Caki2 (cell line): ENCODE measurements around the gene ITGAD. TPM values are rescaled to one million over a fixed set of nuclear protein-coding genes. Genes with fewer than 3 reads are reported as not detected.

Experiments
- DNase-seq: peaks from one replicate; pipeline ENCODE4 v3.0.0-alpha.2; 2015; ENCODE audit warnings: low read depth
- in situ Hi-C: cut with HindIII; loops from 2 replicates; pipeline ENCODE4 v1.10.0; 2016; ENCODE audit warnings: low sequenced_read_pairs, low pct_unique_long_range_greater_than_20kb, mixed read lengths
- total RNA-seq: library from RNA; depleted of rRNA; stranded (reverse); fragments of >200 nt; shearing (Covaris generic); gene quantifications from 2 replicates; pipeline ENCODE4 v1.2.3, GENCODE V29; 2014; ENCODE audit warnings: low replicate concordance; rRNA removed

The ITGAD gene
- not detected in 2 replicates for total RNA-seq

DNA sequence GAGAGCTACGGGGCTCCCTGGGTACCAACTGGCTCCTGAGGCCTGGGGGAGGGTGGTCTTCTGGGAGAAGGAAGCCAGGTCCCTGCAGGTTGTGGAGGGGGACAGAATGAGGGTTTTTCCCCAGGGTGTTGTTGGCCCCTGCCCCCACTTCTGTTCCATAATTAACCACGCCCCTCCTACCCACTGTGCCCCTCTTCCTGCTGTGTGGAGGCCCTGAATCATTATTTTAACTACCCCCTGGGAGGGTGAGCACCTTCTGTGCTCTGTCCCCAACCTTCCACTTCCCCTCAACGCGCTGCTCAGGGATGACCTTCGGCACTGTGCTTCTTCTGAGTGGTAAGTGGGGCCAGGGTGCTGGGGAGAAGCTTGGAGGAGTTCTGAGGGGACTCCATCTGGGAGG is at the start of gene ITGAD:
TSS of gene ITGAD (plus strand) at position 280 of the 400 bp plus-strand sequence. CDS start at position 306, 26 bp downstream.
- in situ Hi-C loops, result no loop called here
- no peak for DNase-seq

DNA sequence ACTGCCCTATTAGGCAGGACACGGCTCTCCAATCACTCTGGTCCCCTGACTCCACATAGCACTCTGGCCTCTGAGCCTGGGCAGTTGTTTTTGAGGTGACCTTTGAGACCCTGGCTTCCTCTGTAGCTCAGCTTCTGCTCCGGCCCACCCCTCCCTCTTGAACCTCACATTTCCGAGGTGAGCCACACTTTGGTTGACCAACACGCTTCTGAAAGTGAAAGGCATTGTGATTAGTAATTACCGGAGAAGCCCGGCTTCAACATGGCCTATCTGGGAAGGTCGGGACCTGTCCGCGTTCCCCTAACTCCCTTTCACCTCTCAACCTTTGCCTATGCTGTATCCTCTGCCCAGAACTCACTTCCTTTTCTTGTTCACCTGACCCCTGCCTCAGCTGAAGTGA is 48.4 kb upstream of the ITGAD start:
- in situ Hi-C loops, result no loop called here
- no peak for DNase-seq

DNA sequence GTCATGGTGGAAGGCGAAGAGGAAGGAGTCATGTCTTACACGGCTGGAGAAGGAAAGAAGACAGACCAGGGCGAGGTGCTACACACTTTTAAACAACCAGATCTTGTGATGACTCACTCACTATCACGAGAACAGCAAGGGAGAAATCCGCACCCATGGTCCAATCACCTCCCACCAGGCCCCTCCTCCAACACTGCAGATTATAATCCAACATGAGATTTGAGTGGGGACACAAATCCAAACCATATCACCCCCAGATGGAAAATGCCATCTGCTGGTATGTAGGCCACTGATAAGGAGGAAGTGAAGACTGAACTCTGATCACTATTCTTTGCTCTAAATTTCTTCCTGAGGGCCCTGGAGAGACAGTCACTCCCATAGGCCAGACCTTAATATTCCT is 45.7 kb upstream of the ITGAD start:
- in situ Hi-C loops, result no loop called here
- no peak for DNase-seq

DNA sequence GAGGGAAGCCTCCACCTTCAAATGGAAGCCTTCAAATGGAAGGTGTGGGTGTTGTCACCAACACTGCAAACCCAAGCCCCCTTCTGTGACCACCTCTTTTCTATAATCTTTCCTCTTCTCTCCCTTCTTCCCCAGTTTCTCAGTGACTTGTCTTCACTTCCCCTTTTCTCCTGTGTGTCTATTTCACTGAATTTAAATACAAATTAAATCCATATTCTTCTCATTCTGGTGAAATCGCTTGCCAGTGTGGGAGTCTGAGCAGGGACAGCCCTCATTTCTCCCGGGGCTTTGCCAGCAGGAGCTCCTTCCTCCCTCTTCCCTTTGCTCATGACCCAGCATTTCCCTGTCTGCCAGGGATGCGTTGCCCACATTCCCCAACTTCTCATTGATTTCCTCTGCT is 44.6 kb upstream of the ITGAD start:
- in situ Hi-C loops, result no loop called here
- DNase-seq, result no peak

DNA sequence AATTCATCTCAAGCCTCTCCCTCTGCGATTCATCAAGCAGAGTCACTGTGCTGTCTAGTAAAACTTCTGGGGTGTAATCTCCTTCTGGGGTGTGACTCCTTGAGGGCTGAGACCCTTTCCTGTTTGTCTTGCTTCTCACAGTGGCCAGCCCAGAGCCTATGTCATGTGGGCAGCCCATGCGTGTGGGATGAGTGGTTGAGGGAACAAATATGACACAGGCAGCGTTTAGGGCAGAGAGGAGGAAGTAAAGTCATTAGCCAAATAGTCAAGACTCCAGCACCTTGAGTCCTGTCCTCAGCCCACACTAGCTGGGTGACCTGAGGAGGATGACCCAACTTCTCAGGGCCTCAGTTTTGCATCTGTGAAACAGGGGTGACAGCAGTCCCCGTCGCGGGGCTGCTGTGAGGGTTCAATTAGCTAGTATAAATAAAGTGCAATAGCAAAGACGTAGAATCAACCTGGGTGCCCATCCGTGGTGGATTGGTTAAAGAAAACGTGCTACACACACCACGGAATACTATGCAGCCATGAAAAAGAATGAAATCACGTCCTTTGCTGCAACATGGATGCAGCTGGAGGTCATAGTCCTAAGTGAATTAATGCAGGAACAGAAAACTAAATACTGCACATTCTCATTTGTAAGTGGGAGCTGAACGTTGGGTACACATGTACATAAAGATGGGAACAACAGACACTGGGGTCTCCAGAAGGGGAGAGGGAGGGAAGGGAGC is 42.7 kb upstream of the ITGAD start:
- no peak for DNase-seq
- in situ Hi-C loops, result no loop called here

- DNase-seq, result no peak
- in situ Hi-C loops, result no loop called here
Observed at GRCh38 chr16:31351246-31351941, 41.7 kb upstream of the ITGAD start.

- no peak for DNase-seq
- in situ Hi-C loops, result no loop called here
Observed at GRCh38 chr16:31351942-31352325, 41.2 kb upstream of the ITGAD start.

DNA sequence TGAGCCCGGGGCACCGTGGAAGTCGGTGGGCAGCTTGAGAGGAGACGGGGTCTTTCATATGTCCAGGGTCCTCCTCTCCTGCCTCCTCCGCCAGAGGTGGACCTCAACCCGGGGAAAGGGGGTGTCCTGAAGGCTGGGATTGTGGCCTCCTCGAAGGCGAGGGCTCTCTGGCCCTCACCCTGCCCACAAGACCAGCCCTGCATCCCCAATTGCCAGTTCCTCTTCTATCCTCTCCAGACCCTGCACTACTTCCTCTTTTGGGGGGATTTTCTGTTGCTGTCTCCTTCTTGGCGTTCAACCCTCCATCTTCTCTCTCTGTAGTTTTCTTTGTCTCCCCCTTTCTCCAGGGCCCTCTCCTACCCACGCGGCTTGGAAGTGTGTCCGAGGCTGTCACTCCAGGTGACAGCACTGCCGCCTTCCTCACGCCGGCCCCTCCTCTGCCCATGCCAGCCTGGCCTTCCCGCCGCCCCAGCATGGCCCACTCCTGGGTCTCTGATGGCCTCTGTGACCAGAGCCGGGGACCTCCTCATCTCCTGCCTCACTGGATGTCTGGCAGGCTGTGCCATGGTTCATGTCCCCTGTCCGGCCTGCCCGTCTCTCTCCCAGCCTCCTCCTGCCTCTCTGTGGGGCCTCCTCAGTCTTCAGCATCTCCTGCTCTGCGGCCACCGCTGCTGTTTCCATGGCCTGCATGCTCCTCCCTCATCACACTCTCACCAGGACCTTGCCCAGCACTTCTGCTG is 40.6 kb upstream of the ITGAD start:
- no peak for DNase-seq
- in situ Hi-C loops, result no loop called here

DNA sequence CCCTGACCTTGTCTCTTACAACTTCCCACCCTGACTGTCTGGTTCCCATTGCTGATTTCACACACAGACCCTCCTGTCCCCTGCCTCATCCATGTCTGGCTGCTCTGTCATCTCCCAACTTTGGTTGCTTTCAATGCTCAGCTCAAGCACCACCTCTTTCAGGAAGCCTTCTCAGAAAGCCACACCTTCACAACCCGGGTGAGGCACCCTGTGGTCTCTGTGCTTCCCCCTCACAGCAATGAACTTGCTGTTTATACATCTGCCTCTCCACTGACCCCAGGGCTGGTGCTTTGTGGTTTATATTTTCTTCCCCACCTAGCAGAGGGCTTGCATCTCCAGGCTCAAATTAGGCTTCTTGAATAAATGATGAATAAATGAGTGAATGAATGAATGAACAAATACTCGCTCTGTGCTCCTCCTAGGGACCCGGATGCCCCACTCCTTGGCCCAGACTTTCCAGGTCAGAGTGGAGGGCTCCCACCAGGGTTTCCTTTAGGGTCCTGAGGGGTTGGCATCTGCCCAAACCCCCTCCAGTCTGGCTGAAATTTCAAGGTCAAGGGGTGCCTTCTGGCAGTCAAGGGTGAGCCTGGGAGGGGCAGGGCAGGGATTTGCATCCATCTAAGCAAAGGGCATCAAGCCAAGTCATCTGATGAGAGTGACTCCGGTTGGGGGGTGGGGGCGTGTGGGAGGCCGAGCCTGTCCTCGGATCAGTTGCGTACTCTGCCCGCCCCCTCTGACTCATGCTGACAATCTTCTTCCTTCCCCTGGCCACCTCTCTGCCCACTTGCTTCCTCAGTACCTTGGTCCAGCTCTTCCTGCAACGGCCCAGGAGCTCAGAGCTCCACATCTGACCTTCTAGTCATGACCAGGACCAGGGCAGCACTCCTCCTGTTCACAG is 38.5 kb upstream of the ITGAD start, which contains the start of gene ITGAX:
TSS of gene ITGAX (plus strand) at position 783 of the 898 bp plus-strand sequence. CDS start at position 862, 79 bp downstream.
- DNase-seq, result peak; percentile 86
- in situ Hi-C loops, result no loop called here

- in situ Hi-C loops, result no loop called here
- DNase-seq, result no peak
Observed at GRCh38 chr16:31355431-31356100, 37.6 kb upstream of the ITGAD start.

DNA sequence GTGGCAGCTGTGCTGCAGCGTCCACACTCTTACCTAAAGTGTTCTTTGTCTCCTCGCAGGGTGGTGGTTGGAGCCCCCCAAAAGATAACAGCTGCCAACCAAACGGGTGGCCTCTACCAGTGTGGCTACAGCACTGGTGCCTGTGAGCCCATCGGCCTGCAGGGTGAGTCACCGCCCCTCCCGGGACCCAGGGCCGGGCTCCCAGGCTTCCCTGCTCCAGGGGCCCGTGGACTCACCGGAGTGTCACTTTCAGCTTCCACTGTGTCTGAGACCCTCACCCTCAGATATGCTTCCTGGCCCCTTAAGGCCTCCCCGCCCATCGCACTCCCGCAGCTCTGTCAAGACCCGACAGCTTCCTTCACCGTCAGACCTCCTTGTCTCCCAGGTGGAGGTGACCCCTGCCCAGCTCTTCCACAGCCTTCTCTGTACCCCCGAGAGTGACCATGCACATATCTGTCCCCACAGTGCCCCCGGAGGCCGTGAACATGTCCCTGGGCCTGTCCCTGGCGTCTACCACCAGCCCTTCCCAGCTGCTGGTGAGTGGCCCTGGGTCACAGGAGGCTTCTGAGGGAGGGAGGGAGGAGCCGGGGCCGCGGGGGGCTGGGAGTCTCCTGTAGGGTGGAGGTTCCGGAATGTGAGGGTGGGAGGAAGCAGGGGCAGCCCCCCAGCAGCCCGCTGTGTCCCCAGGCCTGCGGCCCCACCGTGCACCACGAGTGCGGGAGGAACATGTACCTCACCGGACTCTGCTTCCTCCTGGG is 36.4 kb upstream of the ITGAD start:
- DNase-seq, result no peak
- in situ Hi-C loops, result no loop called here

DNA sequence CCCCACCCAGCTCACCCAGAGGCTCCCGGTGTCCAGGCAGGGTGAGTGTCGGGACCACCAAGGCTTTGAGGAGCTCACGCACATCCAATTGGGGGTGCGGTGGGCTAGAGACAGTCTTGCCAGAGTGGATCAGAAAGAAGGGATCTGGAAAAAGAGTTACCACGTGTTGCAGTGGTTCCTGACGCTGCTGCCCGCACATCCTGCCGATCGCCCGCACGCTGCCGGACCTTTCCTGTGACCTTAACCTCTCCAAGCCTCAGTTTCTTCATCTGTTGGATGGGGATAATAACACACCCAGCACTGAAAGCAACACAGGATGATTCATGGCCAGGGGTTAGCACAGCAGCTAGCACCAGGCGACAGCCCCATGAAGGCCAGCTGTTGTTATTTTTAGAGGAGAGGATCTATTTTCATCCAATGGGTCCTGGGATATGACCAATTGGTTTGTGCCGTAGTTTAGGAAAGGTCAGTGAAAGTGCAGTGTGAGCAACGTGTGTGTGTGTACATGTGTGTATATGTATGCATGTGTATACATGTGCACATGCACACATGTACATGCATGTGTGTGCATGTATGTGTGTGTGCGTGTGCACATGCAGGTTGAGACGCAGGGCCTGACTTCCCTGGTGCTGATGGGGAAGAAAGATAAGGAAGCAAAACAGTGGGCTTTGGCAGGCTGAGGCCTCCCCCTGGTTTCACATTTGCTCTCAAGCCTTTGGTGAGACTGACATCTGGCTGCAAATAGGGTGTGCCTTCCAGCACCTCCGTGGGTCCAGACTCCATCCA is 35.6 kb upstream of the ITGAD start:
- in situ Hi-C loops, result no loop called here
- no peak for DNase-seq

DNA sequence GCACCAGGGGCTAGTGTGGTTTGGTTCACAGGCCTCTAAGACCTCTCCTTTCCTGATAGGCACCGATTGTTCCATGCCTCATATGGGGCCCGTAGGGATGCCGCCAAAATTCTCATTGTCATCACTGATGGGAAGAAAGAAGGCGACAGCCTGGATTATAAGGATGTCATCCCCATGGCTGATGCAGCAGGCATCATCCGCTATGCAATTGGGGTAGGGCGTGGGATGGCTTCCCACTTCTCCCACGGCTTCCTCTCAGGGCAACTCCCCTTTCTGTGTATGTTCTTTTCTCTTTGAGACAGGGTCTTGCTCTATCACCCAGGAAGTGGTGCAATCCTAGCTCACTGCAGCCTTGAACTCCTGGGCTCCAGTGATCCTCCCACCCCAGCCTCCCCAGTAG is 32.9 kb upstream of the ITGAD start:
- in situ Hi-C loops, result no loop called here
- DNase-seq, result no peak

DNA sequence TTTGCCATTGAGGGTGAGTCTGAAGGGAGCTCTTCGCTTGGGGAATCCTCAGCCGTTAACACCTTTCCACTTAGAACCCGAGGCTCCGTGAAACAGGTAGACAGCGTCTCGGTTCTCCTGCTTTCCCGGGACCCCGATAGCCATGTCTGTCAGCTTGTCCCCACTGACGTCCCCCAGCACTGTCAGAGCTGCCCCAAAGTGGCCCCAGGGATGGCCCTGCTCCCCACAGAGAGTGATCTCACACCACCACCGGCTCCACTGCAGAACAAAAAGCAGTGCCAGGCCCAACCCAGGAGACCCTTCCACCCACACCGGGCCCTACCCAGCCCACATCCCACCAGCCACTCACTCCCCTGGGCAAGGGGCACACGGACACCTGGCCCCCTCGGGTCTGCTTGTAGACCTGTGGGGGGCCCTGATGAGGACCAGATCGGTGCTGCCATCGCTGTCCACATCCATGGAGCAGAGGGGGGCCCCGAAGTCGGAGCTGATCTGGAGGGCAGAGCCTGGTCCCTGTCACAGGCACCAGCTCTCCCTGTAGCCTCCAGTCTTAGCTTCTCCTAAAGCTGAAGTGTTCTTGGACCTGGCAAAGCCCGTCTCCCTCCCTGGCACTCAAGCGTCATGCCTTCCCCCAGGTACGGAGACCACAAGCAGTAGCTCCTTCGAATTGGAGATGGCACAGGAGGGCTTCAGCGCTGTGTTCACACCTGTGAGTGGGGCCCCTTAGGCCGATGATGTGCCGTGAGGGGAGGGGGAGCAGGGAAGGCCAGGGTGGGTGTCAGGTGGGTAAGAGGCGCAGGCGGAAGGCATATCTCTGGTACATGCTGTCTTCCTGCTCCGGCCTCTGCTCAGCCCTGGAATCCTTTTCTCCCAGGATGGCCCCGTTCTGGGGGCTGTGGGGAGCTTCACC is 31.7 kb upstream of the ITGAD start:
- in situ Hi-C loops, result no loop called here
- no peak for DNase-seq
